ENCODE results near the gene FBXO21. TPM values are rescaled to one million over a fixed set of nuclear protein-coding genes. Genes with fewer than 3 reads are reported as not detected.

Gene FBXO21
- total RNA-seq, 1 donor from 2014 or later, result 62.7 TPM

DNA sequence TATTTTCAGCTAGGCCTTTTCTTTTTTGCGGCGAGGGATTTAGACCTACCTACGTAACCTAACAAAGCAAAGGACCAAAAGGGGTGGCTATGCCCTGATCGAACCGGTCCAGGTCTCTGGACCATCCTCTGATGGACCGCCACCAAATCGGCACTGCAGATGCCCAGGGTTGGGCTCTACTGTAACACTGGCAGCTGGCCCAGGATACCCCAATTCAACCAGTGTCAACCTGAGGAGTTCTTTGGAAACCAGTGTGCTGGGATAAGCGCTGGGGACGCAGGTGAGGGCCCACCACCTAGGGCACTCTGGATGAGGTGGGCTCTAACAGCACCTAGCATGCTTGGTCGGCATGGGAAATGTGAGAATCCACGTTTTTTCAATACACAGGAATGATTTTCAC lies 32.2 kb downstream of the FBXO21 start:
- no peak overlapping the region for H3K4me3 Mint-ChIP-seq (ENCODE audit: low read depth)
- H3K27ac Mint-ChIP-seq, result no peak overlapping the region
- TF ChIP-seq, protein P1, sequence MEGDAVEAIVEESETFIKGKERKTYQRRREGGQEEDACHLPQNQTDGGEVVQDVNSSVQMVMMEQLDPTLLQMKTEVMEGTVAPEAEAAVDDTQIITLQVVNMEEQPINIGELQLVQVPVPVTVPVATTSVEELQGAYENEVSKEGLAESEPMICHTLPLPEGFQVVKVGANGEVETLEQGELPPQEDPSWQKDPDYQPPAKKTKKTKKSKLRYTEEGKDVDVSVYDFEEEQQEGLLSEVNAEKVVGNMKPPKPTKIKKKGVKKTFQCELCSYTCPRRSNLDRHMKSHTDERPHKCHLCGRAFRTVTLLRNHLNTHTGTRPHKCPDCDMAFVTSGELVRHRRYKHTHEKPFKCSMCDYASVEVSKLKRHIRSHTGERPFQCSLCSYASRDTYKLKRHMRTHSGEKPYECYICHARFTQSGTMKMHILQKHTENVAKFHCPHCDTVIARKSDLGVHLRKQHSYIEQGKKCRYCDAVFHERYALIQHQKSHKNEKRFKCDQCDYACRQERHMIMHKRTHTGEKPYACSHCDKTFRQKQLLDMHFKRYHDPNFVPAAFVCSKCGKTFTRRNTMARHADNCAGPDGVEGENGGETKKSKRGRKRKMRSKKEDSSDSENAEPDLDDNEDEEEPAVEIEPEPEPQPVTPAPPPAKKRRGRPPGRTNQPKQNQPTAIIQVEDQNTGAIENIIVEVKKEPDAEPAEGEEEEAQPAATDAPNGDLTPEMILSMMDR (IDR thresholded peaks at IDR 0.05; ENCODE audit: unreplicated experiment), result no peak
- H3K4me1 Mint-ChIP-seq (ENCODE audit: low read depth), result peaks cover 7% of the 10 kb centered on the region
- no peak for DNase-seq (ENCODE audit: low spot score, unreplicated experiment)
- no peaks in the 10 kb centered on the region for H3K9me3 Mint-ChIP-seq (ENCODE audit: low read depth)
- H3K27me3 Mint-ChIP-seq, result no peaks in the 10 kb centered on the region
- H3K36me3 Mint-ChIP-seq (ENCODE audit: insufficient read depth), result peaks cover 44% of the 10 kb centered on the region

DNA sequence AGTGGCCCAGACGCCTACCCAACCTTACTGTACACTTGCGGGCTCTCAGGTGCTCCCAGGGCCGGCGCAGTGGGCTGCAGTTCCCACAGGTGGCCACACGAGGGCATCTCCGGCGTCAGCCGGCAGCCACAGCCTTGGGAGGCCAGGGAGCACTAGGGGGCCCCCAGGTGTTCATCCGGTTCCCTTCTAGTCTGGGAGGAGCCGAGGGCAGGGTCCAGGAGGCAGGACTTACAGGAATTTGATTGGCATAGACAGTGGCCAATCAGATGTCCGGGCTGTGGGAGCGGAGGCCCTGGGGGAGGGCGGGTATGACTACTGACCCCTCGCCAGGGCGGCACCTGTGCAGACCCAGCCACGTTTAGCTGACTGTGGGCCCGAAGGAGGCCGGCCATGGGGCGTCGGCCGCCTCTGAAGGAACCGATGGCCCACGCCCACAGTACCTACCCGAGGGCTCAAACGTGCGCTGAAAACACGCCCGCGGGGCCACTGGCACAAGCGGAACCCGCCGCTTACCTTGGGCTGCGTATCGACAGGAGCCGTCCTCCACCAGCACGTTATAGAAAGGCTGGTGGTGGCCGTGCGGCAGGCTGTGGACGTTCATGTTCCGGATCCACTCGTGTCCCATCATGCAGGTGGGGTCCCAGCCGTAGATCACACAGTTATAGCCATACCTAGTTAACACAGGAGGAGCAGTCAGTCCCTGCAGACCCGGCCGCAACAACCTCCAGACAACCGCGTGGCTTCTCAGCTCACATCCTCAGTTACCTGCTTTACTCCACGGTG lies 34.8 kb downstream of the FBXO21 start:
- no peaks in the 10 kb centered on the region for H3K27me3 Mint-ChIP-seq
- H3K4me1 Mint-ChIP-seq (ENCODE audit: low read depth), result peaks cover 7% of the 10 kb centered on the region
- H3K27ac Mint-ChIP-seq, result no peak overlapping the region
- H3K4me3 Mint-ChIP-seq (ENCODE audit: low read depth), result no peak overlapping the region
- no peaks in the 10 kb centered on the region for H3K9me3 Mint-ChIP-seq (ENCODE audit: low read depth)
- DNase-seq (ENCODE audit: low spot score, unreplicated experiment), result peak; percentile 67
- H3K36me3 Mint-ChIP-seq (ENCODE audit: insufficient read depth), result peaks cover 46% of the 10 kb centered on the region
- TF ChIP-seq, protein P1 (IDR thresholded peaks at IDR 0.05; ENCODE audit: unreplicated experiment), result peak; percentile 83

DNA sequence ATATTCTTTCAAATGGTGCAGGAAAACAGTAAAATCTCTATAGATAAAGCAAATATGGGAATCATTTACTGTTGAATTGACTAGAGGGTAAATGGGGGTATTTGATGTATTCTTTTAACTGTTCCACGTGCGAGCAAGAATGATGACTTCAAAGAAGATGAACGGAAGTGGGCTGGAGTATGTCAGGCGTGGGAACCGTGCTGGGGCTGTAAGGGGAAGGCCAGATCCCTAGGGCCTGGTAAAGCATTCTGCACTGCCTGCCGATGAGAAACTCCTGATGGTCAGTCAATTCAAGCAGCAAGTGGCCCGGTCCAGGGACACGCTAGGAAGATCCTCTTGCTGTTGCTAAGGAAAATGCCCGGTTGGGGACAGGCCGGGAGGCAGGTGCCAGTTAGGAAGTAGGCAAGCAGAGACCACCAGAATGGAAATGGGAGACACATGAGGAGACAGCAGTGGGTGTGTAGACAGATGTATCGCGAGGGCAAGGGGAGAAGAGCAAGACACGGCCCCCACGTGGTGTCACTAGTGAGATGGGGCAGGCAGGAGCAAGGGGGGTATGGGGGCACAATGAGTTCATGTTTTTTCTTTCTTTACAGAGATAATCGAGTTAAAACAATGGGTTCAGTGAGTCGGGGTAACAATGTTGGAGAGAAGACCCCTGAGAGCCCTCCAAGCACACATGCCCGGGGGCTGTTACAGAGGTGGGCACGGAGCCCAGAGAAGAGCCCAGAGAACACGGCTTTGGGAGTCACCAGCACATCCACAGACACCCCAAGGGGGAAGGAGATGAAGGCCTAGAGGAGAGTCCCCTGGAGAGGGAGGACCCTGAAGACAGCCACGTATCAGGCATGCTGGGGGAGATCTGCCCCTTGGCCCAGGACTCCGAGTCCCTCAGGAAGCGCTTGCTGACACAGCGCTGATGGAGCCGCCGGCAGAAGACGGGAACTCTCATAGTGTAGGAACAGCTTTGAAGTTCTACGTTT lies 37.2 kb downstream of the FBXO21 start:
- Mint-ChIP-seq H3K27ac (no peak overlapping the region), H3K4me1 (ENCODE audit: low read depth) (peaks cover 1% of the 10 kb centered on the region), H3K36me3 (ENCODE audit: insufficient read depth) (peaks cover 42% of the 10 kb centered on the region), H3K4me3 (ENCODE audit: low read depth) (no peak overlapping the region), H3K9me3 (ENCODE audit: low read depth) (no peaks in the 10 kb centered on the region), H3K27me3 (no peaks in the 10 kb centered on the region)
- TF ChIP-seq, protein P1 (IDR thresholded peaks at IDR 0.05; ENCODE audit: unreplicated experiment), result no peak
- DNase-seq (ENCODE audit: low spot score, unreplicated experiment), result no peak

DNA sequence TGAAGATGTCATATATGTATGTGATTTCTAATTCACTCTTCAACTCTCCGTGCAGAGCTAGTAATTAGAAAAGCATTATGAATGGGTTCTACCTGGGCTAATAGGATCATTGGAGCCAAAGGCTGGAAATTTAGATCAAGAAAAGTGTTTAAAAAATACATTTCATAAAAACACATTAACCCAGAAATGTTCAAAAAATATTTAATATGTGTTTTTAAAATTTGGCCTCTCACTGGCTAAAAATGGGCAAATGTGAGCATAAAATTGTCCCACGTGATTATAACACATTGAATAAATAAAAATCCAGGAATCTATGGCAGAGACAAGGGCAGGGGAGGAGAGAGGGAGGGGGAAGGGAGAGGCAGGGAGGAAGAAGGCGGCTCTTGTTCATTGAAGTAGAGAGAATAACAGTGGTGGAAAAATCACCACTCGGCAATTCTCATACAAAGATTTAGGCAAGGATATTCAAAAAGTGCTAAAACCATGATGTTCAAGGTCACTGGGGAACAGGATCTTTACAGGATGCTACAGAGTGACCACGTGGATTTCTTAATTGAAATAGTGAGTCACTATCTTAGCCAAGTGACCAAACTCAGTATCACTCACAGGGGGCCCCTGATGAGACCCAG lies 38.8 kb downstream of the FBXO21 start:
- Mint-ChIP-seq H3K9me3 (ENCODE audit: low read depth) (no peaks in the 10 kb centered on the region), H3K27ac (no peak overlapping the region), H3K36me3 (ENCODE audit: insufficient read depth) (peaks cover 30% of the 10 kb centered on the region)

More for the DNA sequence above, 38.8 kb downstream of the FBXO21 start:
- no peak for DNase-seq (ENCODE audit: low spot score, unreplicated experiment)
- peaks cover 2% of the 10 kb centered on the region for H3K4me1 Mint-ChIP-seq (ENCODE audit: low read depth)
- no peak overlapping the region for H3K4me3 Mint-ChIP-seq (ENCODE audit: low read depth)
- TF ChIP-seq, protein P1 (IDR thresholded peaks at IDR 0.05; ENCODE audit: unreplicated experiment), result peak; percentile 3
- no peaks in the 10 kb centered on the region for H3K27me3 Mint-ChIP-seq

Data from progenitor cell of endocrine pancreas (in vitro differentiated cells).